Measurements from ENCODE around the gene WDCP. TPM values are rescaled to one million over a fixed set of nuclear protein-coding genes. Genes with fewer than 3 reads are reported as not detected.
A peak's percentile ranks its signal among the peaks of the same experiment; 100 is the strongest.

Gene WDCP
- total RNA-seq, 2 donors from 2014 or later = 6.3 to 7.2 TPM

GRCh38 chr2:24038786-24039499, 8.2 kb downstream of the WDCP start:
- Histone ChIP-seq H3K27ac (no peak overlapping the region), H3K27me3 (replicated peaks; ENCODE audit: insufficient read depth) (no peaks in the 10 kb centered on the region), H3K4me3 (no peak overlapping the region), H3K9me3 (no peaks in the 10 kb centered on the region), H3K36me3 (peaks cover 0 to 11% of the 10 kb centered on the region in 2 donors), H3K4me1 (replicated peaks) (no peaks in the 10 kb centered on the region)
- no peak for DNase-seq (ENCODE audit: low spot score)
- WGBS = 93% methylated on average over 9 of the region's 9 CpGs
- intact Hi-C loops (cut with DNase I) = no loop called here
- no peak for TF ChIP-seq POLR2A (IDR thresholded peaks at IDR 0.05)
- TF ChIP-seq CTCF (IDR thresholded peaks at IDR 0.05) = no peak
- TF ChIP-seq POLR2AphosphoS5 (IDR thresholded peaks at IDR 0.05) = no peak

GRCh38 chr2:24026233-24026632, 21.0 kb downstream of the WDCP start:
- intact Hi-C loops (cut with DNase I) = no loop called here
- Histone ChIP-seq H3K4me3 (no peak overlapping the region), H3K36me3 (no peaks in the 10 kb centered on the region), H3K27me3 (replicated peaks; ENCODE audit: insufficient read depth) (no peaks in the 10 kb centered on the region), H3K27ac (no peak overlapping the region), H3K9me3 (no peaks in the 10 kb centered on the region), H3K4me1 (replicated peaks) (no peaks in the 10 kb centered on the region)
- 59% methylated on average over 2 of the region's 2 CpGs for WGBS
- TF ChIP-seq POLR2AphosphoS5 (IDR thresholded peaks at IDR 0.05) = no peak
- TF ChIP-seq POLR2A (IDR thresholded peaks at IDR 0.05) = no peak
- no peak for TF ChIP-seq CTCF (IDR thresholded peaks at IDR 0.05)
- no peak for DNase-seq (ENCODE audit: low spot score)

- 91% methylated on average over 17 of the region's 17 CpGs for WGBS
- no peaks in the 10 kb centered on the region for H3K27me3 ChIP-seq (replicated peaks; ENCODE audit: insufficient read depth)
- no peak overlapping the region for H3K4me3 ChIP-seq
- no peaks in the 10 kb centered on the region for H3K4me1 ChIP-seq (replicated peaks)
- intact Hi-C loops (cut with DNase I) = no loop called here
- no peak for TF ChIP-seq POLR2AphosphoS5 (IDR thresholded peaks at IDR 0.05)
- H3K9me3 ChIP-seq = no peaks in the 10 kb centered on the region
- DNase-seq (ENCODE audit: low spot score) = no peak
- no peak overlapping the region for H3K27ac ChIP-seq
- no peaks in the 10 kb centered on the region for H3K36me3 ChIP-seq
These were observed 22.1 kb downstream of the WDCP start for GRCh38 chr2:24024996-24025663.

- no peaks in the 10 kb centered on the region for H3K27me3 ChIP-seq (replicated peaks; ENCODE audit: insufficient read depth)
- TF ChIP-seq POLR2A (IDR thresholded peaks at IDR 0.05) (no peak), CTCF (IDR thresholded peaks at IDR 0.05) (peak in 1 of 4 experiments; percentile 6)
- no peaks in the 10 kb centered on the region for H3K36me3 ChIP-seq
- H3K9me3 ChIP-seq = no peaks in the 10 kb centered on the region
- 57% methylated on average over 12 of the region's 12 CpGs for WGBS
- H3K4me1 ChIP-seq (replicated peaks) = no peaks in the 10 kb centered on the region
- H3K27ac ChIP-seq = no peak overlapping the region
- no peak overlapping the region for H3K4me3 ChIP-seq
- DNase-seq (ENCODE audit: low spot score) = no peak
- intact Hi-C loops (cut with DNase I) = no loop called here
These were observed 23.2 kb downstream of the WDCP start for GRCh38 chr2:24024018-24024417.

GRCh38 chr2:24022975-24023575, 24.1 kb downstream of the WDCP start:
- H3K4me3 ChIP-seq = no peak overlapping the region
- no peaks in the 10 kb centered on the region for H3K27me3 ChIP-seq (replicated peaks; ENCODE audit: insufficient read depth)
- H3K27ac ChIP-seq = no peak overlapping the region
- H3K4me1 ChIP-seq (replicated peaks) = no peaks in the 10 kb centered on the region
- intact Hi-C loops (cut with DNase I) = no loop called here
- H3K36me3 ChIP-seq = no peaks in the 10 kb centered on the region
- TF ChIP-seq CTCF (IDR thresholded peaks at IDR 0.05) (no peak), POLR2AphosphoS5 (IDR thresholded peaks at IDR 0.05) (no peak), POLR2A (IDR thresholded peaks at IDR 0.05) (no peak)
- DNase-seq (ENCODE audit: low spot score) = no peak
- WGBS = 85% methylated on average over 14 of the region's 16 CpGs
- no peaks in the 10 kb centered on the region for H3K9me3 ChIP-seq
